Activated CD8-positive, alpha-beta memory T cell treated with anti-CD3 and anti-CD28 coated beads, Interleukin-2, amount 50 U/mL, for 4 hours (primary cell): ENCODE results near the gene KCNJ10.
A peak's percentile ranks its signal among the peaks of the same experiment; 100 is the strongest.

Source experiments
- DNase-seq: peaks from one replicate; pipeline ENCODE4 v3.0.0-alpha.2; 2020

Gene KCNJ10

GRCh38 chr1:160098852-160099561 lies 29.0 kb upstream of the KCNJ10 start:
- DNase-seq: peak; percentile 99

GRCh38 chr1:160097911-160098851 lies 28.2 kb upstream of the KCNJ10 start, which contains the start of gene IGSF8:
Gene IGSF8 (minus strand): TSS chr1:160098619. CDS start chr1:160098472, 147 bp downstream.
- peak; percentile 91 for DNase-seq

GRCh38 chr1:160097151-160097910 lies 27.4 kb upstream of the KCNJ10 start:
- DNase-seq: no peak

GRCh38 chr1:160096274-160097116 lies 26.5 kb upstream of the KCNJ10 start:
- no peak for DNase-seq

GRCh38 chr1:160095382-160096105 lies 25.6 kb upstream of the KCNJ10 start:
- no peak for DNase-seq

DNA sequence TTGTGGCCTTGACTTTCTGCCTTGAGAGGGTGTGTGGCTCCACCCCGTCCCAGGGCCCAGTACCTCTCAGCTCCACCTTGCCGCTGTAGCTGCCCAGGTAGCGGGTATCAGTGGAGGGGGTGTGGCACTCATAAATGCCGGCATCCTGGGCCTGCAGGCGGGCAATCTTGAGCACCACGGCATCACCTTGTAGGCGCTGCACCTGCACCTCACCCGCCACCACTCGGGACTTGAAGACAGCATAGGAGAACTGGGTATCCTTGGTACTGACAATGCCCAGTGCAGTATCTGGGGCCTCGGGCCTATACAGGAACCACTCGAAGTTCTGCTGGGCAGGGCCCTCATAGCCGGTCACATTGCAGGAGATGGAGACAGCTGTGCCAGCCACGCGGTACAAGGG lies 24.8 kb upstream of the KCNJ10 start:
- no peak for DNase-seq

DNA sequence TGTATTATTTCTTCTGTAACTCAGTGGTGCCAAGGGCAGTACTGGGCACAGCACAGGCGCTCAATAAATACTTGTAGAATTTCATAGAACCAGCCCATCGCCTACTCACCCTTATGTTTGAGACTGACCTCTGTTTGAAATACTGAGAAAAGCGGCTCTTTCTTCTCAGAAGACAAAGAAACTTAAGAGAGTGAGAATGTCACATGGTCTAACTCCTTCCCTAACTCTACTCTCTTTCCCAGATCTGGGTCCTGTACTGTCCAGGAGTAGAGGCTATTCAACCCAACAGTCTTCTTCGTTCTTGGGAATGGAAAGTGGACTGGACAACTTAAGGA lies 24.3 kb upstream of the KCNJ10 start:
- no peak for DNase-seq

GRCh38 chr1:160093624-160094290 lies 23.8 kb upstream of the KCNJ10 start:
- no peak for DNase-seq

DNA sequence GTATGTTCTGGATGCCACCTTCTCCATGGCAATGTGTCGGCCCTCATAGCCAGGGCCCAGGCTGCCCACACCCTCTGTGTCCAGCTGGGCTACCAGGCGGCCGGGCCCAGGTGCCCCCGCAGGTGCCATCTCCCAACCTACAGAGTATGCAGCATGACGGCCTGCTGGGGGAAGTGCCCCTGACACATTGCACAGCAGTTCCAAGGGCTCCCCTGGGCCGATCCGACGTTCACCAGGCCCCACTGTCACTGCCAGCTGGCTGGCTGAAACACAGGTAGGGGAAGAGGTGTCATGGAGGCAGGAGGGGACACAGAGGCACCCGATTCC lies 23.1 kb upstream of the KCNJ10 start:
- no peak for DNase-seq

DNA sequence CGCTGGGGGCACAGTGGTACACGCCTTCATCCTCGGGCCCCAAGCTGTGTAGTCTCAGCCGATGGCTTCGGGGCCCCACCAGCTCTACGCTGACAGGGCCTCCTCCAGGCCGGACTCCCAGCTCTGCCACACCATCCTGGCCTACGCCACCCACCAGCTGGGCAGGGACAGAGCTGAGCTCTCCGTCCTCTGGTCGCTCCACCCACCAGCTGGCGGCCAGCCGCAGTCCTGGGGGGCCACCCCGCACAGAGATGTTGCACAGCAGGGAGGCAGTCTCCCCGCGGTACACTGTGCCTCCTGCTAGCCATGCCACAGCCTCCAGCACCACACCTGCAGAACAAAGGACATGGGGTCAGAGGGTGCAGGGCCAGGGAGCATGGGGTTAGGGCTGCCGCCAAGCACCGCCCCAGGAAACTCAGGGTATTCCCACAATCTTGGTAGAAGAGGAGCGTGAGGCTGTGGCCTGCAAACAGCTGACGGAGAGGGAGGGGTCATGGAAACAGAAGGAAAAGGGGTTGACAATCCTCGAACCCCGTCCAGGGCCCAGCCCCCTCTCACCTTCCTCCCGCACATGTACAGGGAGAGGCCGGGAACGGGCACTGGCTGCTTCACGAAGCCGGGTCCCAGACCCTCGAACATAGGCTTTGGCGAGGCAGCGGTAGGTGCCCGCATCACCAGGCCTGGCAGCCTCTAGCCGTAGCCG lies 22.6 kb upstream of the KCNJ10 start:
- DNase-seq: no peak

- DNase-seq: no peak
These were observed 21.8 kb upstream of the KCNJ10 start for GRCh38 chr1:160091666-160092223.

DNA sequence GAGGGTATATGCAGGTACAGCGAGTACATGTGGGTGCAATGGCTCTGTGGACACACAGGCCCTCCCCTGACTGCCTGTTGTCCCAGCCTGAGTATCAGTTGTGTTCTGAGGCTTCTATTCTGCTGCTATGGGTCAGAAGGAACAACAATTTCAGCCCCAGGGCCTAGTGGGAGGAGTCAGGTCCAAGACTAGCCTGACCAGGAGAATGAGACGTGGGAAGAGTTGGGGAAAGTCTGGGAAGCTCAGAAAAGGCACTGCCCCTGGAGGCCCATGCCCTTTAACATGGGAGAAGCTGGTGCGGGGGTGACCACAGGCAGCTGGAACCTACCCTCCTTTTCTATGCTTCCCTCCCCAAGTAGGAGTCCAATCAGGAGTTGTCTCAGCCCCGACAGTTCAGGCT lies 20.8 kb upstream of the KCNJ10 start:
- DNase-seq: no peak

DNA sequence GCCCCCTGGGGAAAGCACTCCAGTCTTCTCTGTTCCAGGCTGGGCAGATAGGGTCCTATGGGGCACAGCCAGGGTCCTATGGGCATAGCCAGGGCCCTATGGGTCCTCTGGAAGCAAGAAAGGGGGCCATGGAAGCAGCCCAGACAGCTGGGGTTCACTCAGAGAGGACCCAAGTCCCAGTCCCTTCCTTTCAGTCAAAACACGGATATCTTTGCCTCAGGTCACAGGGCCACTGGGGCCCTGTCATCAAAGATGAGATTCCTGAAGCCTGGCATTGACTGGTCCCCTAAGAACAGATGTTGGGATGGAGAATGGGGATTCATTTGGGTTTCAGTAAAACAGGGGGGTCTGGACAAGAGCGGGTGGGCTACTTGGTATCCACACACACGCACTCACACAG lies 19.9 kb upstream of the KCNJ10 start:
- DNase-seq: no peak

- DNase-seq: no peak
These were observed 17.2 kb upstream of the KCNJ10 start for GRCh38 chr1:160087118-160087662.

GRCh38 chr1:160086456-160086892 lies 16.5 kb upstream of the KCNJ10 start:
- DNase-seq: no peak

DNA sequence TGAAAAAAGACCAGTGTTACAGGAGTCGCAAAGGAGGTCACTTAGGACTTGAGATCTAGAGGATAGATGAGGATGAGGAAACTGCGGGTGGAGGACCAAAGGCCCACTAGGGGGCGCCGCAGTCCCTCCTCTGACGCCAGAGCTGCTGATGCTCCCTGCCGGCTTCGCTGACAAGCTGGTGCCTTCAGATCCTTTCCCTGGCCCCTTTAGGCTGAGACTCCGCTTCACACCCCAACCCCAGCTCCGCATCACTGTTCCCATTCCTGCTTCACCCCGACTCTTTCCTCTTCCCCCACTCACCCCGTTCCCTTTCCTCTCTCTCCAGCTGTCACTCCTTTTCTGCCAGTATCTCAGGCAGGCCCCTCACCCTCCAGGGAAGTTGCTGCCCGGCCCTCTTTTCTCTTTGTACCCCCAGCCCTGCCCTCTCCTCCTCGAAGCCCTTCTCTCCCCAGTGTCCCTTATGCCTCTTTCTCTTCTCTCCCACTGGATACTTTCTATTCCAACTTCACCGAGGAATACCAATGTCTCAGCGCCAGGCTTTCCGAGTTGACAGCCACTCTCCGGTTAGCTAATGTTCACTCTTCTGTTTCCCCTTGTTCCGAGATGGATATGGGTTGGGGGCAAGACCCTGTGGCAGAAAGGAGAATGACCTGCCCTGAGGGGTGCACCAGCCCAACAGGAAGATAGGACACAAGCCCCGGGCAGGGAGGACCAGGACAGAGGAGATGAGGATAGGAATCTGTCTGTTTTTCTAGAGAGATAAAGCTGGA lies 15.9 kb upstream of the KCNJ10 start:
- DNase-seq: peak; percentile 81

GRCh38 chr1:160084771-160085321 lies 14.9 kb upstream of the KCNJ10 start:
- no peak for DNase-seq

DNA sequence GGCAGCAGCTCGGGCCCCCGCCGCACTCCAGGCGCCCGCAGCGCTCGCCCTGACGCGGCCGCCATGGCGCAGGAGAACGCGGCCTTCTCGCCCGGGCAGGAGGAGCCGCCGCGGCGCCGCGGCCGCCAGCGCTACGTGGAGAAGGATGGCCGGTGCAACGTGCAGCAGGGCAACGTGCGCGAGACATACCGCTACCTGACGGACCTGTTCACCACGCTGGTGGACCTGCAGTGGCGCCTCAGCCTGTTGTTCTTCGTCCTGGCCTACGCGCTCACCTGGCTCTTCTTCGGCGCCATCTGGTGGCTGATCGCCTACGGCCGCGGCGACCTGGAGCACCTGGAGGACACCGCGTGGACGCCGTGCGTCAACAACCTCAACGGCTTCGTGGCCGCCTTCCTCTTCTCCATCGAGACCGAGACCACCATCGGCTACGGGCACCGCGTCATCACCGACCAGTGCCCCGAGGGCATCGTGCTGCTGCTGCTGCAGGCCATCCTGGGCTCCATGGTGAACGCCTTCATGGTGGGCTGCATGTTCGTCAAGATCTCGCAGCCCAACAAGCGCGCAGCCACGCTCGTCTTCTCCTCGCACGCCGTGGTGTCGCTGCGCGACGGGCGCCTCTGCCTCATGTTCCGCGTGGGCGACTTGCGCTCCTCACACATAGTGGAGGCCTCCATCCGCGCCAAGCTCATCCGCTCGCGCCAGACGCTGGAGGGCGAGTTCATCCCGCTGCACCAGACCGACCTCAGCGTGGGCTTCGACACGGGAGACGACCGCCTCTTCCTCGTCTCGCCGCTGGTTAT lies 14.2 kb upstream of the KCNJ10 start:
- DNase-seq: peak; percentile 79
